Islet of Langerhans (tissue), 1 donor: ENCODE results near the gene INTS7.
"Not testable (repeated sequence)": the region's sequence is repeated elsewhere in the genome, so short reads cannot be mapped to it uniquely, and the experiment has no call there.

ENCODE experiments used
- FAIRE-seq: peaks from one replicate; lab custom pipeline; 2011; peaks lifted over from hg19 to GRCh38; lab: Jason Lieb, UNC

Gene INTS7

GRCh38 chr1:212035835-212036605 is 663 bp upstream of the INTS7 start:
- FAIRE-seq: no peak

DNA sequence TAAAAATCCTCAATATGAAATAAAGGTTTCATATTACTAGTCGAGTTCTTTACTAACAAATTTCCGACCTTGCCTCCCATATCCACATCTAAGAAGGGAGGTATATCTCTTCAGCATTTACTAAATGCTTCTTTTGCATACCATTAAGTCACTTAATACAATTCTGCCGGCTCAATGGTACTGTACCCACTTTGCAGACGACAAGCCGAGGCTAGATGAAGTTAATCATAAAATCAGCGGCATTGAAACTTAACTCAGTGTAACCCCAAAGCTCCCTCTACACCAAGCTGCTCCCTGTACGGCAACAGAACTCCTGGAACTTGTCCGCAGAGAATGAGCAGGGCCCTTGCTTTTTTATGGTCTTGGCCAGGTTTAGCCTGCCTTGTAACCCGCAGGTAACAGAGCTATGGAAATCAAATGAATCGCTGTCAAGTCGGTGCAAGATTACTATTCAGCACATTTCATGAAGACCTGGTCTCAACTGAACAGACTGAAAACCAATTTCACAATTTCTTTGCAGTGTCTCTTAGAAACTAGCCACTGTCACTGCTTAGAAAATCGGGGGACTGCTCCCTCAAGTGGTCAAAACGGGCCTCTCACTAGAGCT is 738 bp downstream of the INTS7 start:
- FAIRE-seq: no peak

DNA sequence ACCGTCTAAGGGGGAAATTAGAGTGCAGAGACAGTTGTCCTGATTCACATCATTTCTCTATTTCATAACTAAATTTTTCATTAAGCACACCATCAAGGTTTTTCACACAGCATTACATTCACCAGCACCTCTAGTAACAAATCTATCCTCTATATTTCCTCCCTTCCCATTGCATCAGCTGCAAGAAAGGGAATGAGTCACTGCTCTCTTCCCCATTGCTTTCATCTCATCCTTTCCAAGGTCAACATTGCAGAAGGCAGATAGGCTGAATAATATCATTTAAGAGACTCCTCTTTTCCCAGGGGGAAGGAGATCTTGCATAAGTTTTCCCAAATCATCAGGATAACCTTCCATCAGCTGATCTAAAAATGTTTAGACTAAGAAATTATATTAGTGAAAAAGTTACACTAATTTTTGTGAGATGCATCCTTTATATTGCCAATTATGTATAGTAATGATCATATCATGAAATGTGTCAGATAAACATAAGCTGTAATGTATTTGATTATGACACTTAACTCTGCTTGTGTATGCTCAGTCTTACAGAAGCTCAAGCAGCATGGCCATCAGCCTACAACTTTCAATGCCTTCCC is 4.3 kb downstream of the INTS7 start:
- no peak for FAIRE-seq

GRCh38 chr1:212027727-212028126 is 7.6 kb downstream of the INTS7 start:
- FAIRE-seq: not testable (repeated sequence)

- FAIRE-seq: no peak
These were observed 10.7 kb downstream of the INTS7 start for GRCh38 chr1:212024469-212025149.

GRCh38 chr1:212022908-212023307 is 12.4 kb downstream of the INTS7 start:
- not testable (repeated sequence) for FAIRE-seq

DNA sequence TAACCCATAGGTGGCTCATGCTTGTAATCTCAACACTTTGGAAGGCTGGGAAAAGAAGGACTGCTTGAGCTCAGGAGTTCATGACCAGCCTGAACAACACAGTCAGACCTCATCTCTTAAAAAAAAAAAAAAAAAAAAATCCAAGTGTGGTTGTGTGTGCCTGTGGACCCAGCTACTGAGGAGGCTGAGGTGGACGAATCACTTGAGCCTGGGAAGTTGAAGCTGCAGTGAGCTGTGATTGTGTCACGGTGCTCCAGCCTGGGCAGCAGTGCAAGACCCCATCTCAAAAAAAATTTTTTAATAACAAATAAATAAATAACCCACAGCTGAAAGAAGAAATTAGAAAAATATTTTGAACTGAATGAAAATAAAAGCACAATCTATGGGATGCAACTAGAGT is 13.8 kb downstream of the INTS7 start:
- no peak for FAIRE-seq

GRCh38 chr1:212020975-212021374 is 14.4 kb downstream of the INTS7 start:
- no peak for FAIRE-seq

- FAIRE-seq: no peak
These were observed 21.7 kb downstream of the INTS7 start for GRCh38 chr1:212013672-212014071.

DNA sequence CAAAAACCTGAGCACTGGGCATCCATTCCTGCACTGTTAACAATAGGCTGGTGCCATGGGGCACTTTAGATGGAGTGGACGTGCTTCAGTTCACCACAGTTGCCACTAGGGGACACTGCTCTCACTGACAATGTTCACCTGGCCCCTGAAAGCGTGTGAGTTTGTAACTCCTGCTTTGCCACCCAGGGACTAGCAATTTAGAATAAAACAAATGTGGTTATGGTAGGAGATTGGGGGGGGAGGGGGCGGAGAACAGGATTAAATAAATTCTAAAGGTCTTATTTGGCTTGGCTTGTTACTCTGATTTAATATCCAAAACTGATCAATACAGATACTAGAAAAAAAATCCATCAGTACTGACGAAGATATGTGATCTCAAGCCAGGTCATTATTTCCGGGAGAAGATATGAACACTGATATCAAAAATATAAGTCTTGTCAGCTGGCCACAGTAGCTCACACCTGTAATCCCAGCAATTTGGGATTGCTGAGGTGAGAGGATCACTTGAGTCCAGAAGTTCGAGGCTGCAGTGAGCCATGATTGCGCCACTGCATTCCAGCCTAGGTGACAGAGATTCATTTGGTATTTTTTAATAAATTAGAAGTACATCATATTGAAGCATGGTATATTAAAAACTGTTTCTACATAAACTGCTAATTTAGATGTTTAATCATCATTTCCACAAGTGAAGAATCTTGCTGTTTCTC is 23.2 kb downstream of the INTS7 start:
- peak; percentile 43 for FAIRE-seq

DNA sequence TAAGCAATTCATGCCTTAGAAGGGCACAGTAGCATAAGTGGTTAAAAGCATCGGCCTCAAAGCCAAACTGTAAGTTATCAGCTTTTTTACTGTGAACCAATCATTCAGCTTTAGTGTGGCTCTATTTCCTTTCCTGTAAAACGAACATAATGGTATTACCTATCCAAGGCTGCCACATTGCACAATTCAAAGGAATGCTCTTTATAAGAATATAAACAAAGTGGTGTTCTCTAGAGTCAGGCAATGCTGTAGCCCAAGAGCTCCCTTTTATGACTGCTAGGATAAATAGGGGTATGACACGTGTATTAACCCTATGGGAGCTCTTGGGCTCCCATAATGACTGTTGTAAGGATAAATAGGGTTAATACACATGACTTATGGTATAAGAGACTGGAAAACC is 25.4 kb downstream of the INTS7 start:
- no peak for FAIRE-seq

DNA sequence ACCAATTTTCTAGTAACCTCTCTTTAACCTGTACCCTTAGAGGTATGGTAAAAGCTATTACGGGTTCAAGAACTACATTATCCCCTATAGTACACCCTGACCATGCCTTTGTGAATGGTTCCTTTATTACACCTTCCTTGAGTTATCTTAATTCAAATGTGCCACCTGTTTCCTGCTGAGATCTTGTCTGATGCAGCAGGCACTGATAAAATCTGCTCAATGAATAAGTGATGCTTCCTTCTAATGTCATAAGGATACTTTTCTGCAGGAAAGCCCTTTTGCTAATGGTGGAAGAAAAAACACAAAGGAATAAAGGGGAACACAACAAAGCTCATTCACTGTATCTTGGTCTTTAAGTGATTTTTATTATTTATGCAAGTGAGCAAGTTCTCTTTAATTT is 25.8 kb downstream of the INTS7 start:
- FAIRE-seq: no peak

DNA sequence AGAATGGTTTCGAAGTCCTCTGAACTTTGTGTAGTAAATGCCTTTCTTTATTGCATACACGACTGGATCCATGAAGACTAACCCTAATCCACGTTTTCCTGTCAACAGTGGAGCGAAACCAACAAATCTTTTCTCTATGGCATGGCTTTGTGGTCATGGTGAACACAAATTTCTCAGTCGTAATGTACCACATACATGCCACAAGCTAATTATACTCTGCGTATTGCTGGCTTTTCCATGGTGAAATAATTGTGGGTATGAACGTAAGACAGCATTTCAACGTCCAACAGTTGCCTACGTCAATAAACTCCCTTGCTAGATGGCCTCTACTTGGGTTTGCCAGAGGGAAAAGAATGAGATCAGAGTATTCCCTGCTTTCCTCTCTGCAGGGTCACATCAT is 27.5 kb downstream of the INTS7 start:
- FAIRE-seq: no peak

- no peak for FAIRE-seq
These were observed 28.2 kb downstream of the INTS7 start for GRCh38 chr1:212007178-212007577.

- FAIRE-seq: no peak
These were observed 30.3 kb downstream of the INTS7 start for GRCh38 chr1:212004895-212005608.

GRCh38 chr1:212002536-212002935 is 32.8 kb downstream of the INTS7 start:
- no peak for FAIRE-seq

DNA sequence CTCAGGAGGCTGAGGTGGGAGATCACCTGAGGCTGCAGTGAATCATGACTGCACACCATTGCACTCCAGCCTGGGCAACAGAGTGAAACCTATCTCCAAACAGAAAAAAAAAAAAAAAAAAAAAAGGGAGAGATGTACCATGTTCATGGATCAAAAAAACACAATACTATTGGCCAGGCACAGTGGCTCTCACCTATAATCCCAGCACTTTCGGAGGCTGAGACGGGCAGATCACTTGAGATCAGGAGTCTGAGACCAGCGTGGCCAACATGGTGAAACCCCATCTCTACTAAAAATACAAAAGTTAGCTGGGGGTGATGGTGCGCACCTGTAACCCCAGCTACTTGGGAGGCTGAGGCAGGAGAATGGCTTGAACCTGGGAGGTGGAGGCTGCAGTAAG is 37.9 kb downstream of the INTS7 start:
- not testable (repeated sequence) for FAIRE-seq

DNA sequence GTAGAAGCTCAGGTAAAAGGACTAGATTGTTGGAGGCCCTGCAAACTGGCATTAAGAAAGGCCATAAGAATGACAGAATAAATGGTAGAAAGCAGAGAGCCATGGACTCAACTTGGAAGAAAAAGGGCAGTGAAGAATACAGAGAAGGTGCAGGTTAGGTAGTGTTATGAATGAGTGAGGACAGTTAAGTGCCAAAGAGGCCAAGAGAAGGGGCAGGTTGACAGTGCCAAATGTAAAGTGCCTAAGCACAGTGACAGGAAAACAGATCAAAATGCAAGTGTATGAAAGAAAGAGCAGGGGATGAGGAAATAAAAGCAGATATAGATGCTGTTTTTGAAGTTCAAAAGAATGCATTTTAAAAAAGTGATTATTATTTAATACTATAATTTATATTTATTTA is 43.7 kb downstream of the INTS7 start:
- FAIRE-seq: no peak

GRCh38 chr1:211986628-211987254 is 48.6 kb downstream of the INTS7 start:
- FAIRE-seq: no peak

GRCh38 chr1:211985556-211986264 is 49.6 kb downstream of the INTS7 start:
- FAIRE-seq: no peak

DNA sequence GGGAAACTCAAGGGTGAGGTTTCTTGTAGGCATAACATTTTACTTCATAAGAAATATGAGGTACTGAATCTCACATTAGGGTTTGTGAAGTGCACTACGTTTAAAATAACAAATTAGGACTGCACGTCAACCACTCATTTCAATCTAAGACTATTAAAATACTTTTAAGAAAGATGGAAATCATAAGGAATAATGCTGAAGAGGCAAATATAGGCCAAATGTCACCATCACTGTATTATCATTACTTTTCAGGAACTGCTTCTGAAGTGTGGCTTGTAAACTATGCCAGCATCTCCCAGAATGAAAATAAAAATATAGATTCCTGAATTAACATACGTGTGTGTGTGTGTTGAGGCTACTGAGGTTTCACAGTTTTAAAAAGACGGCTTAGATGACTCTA is 56.8 kb downstream of the INTS7 start:
- no peak for FAIRE-seq
